CD4-positive, alpha-beta T cell treated with Interleukin-10 for 1 hour (primary cell): ENCODE measurements around the gene WHAMM.
"Not testable (repeated sequence)": the region's sequence is repeated elsewhere in the genome, so short reads cannot be mapped to it uniquely, and the experiment has no call there.

Experiments
- DNase-seq: peaks from one replicate; pipeline ENCODE4 v3.0.0-alpha.2; 2020

Gene WHAMM

GRCh38 chr15:82839136-82839535 lies 29.7 kb downstream of the WHAMM start:
- DNase-seq, result no peak

GRCh38 chr15:82840166-82840565 lies 30.7 kb downstream of the WHAMM start:
- DNase-seq, result no peak

- no peak for DNase-seq
Observed at GRCh38 chr15:82843566-82843965, 34.1 kb downstream of the WHAMM start.

GRCh38 chr15:82845686-82846085 lies 36.3 kb downstream of the WHAMM start:
- no peak for DNase-seq

- DNase-seq, result no peak
Observed at GRCh38 chr15:82846621-82847020, 37.2 kb downstream of the WHAMM start.

- no peak for DNase-seq
Observed at GRCh38 chr15:82847703-82848102, 38.3 kb downstream of the WHAMM start.

- DNase-seq, result no peak
Observed at GRCh38 chr15:82848241-82848993, 39.0 kb downstream of the WHAMM start.

- peak; percentile 47 for DNase-seq
Observed at GRCh38 chr15:82849556-82850512, 40.4 kb downstream of the WHAMM start.

GRCh38 chr15:82850731-82851130 lies 41.3 kb downstream of the WHAMM start:
- DNase-seq, result no peak

GRCh38 chr15:82851306-82851850 lies 42.0 kb downstream of the WHAMM start:
- no peak for DNase-seq

- DNase-seq, result no peak
Observed at GRCh38 chr15:82851981-82852511, 42.6 kb downstream of the WHAMM start.

- DNase-seq, result no peak
Observed at GRCh38 chr15:82852941-82853561, 43.6 kb downstream of the WHAMM start.

- DNase-seq, result no peak
Observed at GRCh38 chr15:82854554-82854953, 45.1 kb downstream of the WHAMM start.

GRCh38 chr15:82855286-82856100 lies 46.1 kb downstream of the WHAMM start:
- no peak for DNase-seq

- DNase-seq, result no peak
Observed at GRCh38 chr15:82856397-82857170, 47.2 kb downstream of the WHAMM start.

- no peak for DNase-seq
Observed at GRCh38 chr15:82858932-82859331, 49.5 kb downstream of the WHAMM start.

GRCh38 chr15:82862886-82863285 lies 53.5 kb downstream of the WHAMM start:
- no peak for DNase-seq

- DNase-seq, result no peak
Observed at GRCh38 chr15:82864967-82865366, 55.5 kb downstream of the WHAMM start.

- not testable (repeated sequence) for DNase-seq
Observed at GRCh38 chr15:82865581-82865980, 56.2 kb downstream of the WHAMM start.

- not testable (repeated sequence) for DNase-seq
Observed at GRCh38 chr15:82865981-82866380, 56.6 kb downstream of the WHAMM start.

- no peak for DNase-seq
Observed at GRCh38 chr15:82870727-82871320, 61.4 kb downstream of the WHAMM start.
